Panc1 (cell line): ENCODE results near the gene MYO16. TPM values are rescaled to one million over a fixed set of nuclear protein-coding genes. Genes with fewer than 3 reads are reported as not detected.
A peak's percentile ranks its signal among the peaks of the same experiment; 100 is the strongest.

Experiments used
- ATAC-seq: fragments of 200-7000 bp; cut with Tn5 transposase; 2 replicates; pipeline ENCODE4 v1.9.1; 2020; ENCODE audit warnings: mild to moderate bottlenecking, moderate library complexity
- BruUV-seq: library from RNA; stranded (reverse); fragments of 400-500 nt; replicated peaks from 2 replicates; lab custom pipeline; 2021; lab: Mats Ljungman, UMichigan
- CTCF ChIA-PET: fragments of 300-600 bp; sonication (Branson Sonifier 250); formaldehyde crosslinking; loops from one replicate; lab custom pipeline; 2022; ENCODE audit warnings: antibody characterized with exemption; lab: Charles Lee
- POLR2A ChIA-PET: fragments of 300-600 bp; sonication (Branson Sonifier 250); formaldehyde crosslinking; loops from one replicate; lab custom pipeline; 2022; ENCODE audit warnings: antibody characterized with exemption; lab: Charles Lee
- DNase-seq: peaks from one replicate; pipeline ENCODE4 v3.0.0-alpha.2; 2010; ENCODE audit warnings: low read depth, low spot score
- H3K27ac ChIP-seq: 2 replicates; pipeline ENCODE4 v1.5.1; 2011; ENCODE audit warnings: mild to moderate bottlenecking, low read length, inconsistent platforms
- H3K27me3 ChIP-seq: fragments of 200-500 bp; sonication (Bioruptor generic); 2 replicates; pipeline ENCODE4 v1.6.0; 2014; ENCODE audit warnings: low read length, inconsistent platforms; ENCODE audit not compliant: control insufficient read depth, insufficient read depth
- H3K36me3 ChIP-seq: fragments of 200-500 bp; sonication (Bioruptor generic); 2 replicates; pipeline ENCODE4 v1.5.1; 2014; ENCODE audit warnings: inconsistent platforms, mild to moderate bottlenecking, low read length, moderate library complexity; ENCODE audit not compliant: control insufficient read depth, insufficient read depth
- H3K4me1 ChIP-seq: 2 replicates; pipeline ENCODE4 v1.5.1; 2011; ENCODE audit warnings: inconsistent platforms, mild to moderate bottlenecking, low read length, moderate library complexity; ENCODE audit not compliant: control insufficient read depth, insufficient read depth
- H3K4me3 ChIP-seq, 2 experiments: 2 replicates each; pipeline ENCODE4 v1.5.1; 2011 to 2012; ENCODE audit warnings: low read depth in 2 of 2, low read length in 2 of 2, mild to moderate bottlenecking in 2 of 2, inconsistent platforms in 1 of 2, moderate library complexity in 1 of 2
- H3K9me3 ChIP-seq: fragments of 200-500 bp; sonication (Bioruptor generic); 2 replicates; pipeline ENCODE4 v1.5.1; 2014; ENCODE audit warnings: low read depth, mild to moderate bottlenecking, inconsistent platforms, low read length, moderate library complexity; ENCODE audit not compliant: control insufficient read depth, insufficient read depth
- CTCF ChIP-seq: fragments of 450-650 bp; IDR thresholded peaks from 2 replicates; pipeline ENCODE4 v1.5.1; 2017; ENCODE audit warnings: mild to moderate bottlenecking
- POLR2AphosphoS5 ChIP-seq: IDR thresholded peaks from 2 replicates; pipeline ENCODE4 v1.6.1; 2012; ENCODE audit warnings: mild to moderate bottlenecking, low read depth, low read length, moderate library complexity
- REST ChIP-seq, 2 experiments: IDR thresholded peaks; 2 replicates each; pipeline ENCODE4 v1.6.1; 2011 to 2012; ENCODE audit warnings: low read depth in 2 of 2, control low read depth in 1 of 2, low read length in 1 of 2, mild to moderate bottlenecking in 1 of 2, moderate library complexity in 1 of 2; ENCODE audit not compliant: insufficient read depth in 1 of 2
- SIN3A ChIP-seq: IDR thresholded peaks from 2 replicates; pipeline ENCODE4 v1.6.1; 2012; ENCODE audit warnings: low read depth, mild to moderate bottlenecking, low read length, moderate library complexity, borderline replicate concordance; ENCODE audit not compliant: insufficient read depth
- TCF7L2 ChIP-seq: IDR thresholded peaks from 2 replicates; pipeline ENCODE4 v1.6.1; 2011; ENCODE audit warnings: mild to moderate bottlenecking, low read depth, low read length, inconsistent platforms
- in situ Hi-C: cut with HindIII; loops from 2 replicates; pipeline ENCODE4 v1.10.0; 2016; ENCODE audit warnings: low sequenced_read_pairs, low pct_unique_long_range_greater_than_20kb
- intact Hi-C: fragments of 100-400 bp; cut with micrococcal nuclease; formaldehyde crosslinking; loops from one replicate; pipeline ENCODE4 v1.10.0; 2022; ENCODE audit not compliant: unreplicated experiment
- total RNA-seq: library from RNA; stranded (reverse); gene quantifications from one replicate; pipeline ENCODE4 v1.2.1, GENCODE V29; 2021; ENCODE audit not compliant: unreplicated experiment

The MYO16 gene
- total RNA-seq, 1 experiment from 2014 or later, result 0.08 TPM

- intact Hi-C loops (loop anchor here (1.0 to 5.0 kb wide), 3 partner anchors 289 to 671 kb away; no protein-coding TSS in a partner anchor), in situ Hi-C loops (no loop called here)
- Histone ChIP-seq H3K27ac (no peak overlapping the region), H3K4me1 (no peaks in the 10 kb centered on the region), H3K27me3 (no peaks in the 10 kb centered on the region), H3K4me3 (peak overlapping the region in 1 of 2 experiments; percentile 40; a peak in 2 of 4 replicates), H3K9me3 (no peaks in the 10 kb centered on the region), H3K36me3 (no peaks in the 10 kb centered on the region)
- TF ChIP-seq TCF7L2 (no peak), CTCF (no peak), POLR2AphosphoS5 (no peak), REST (IDR thresholded peaks at IDR 0.05; ENCODE audit: insufficient read depth in 1 of 2, low read depth in 2 of 2, low read length in 1 of 2) (no peak), SIN3A (no peak)
- no TSS peak for BruUV-seq
- DNase-seq, result no peak
- ATAC-seq, result peak; percentile 78
- POLR2A ChIA-PET, result no interaction called here
- CTCF ChIA-PET, result interaction anchor here (0.6 kb wide), 1 partner anchor 575 kb away, joined by 3 read pairs; no protein-coding TSS in a partner anchor
Observed at GRCh38 chr13:108897955-108898354, 268.5 kb downstream of the MYO16 start.

GRCh38 chr13:108902405-108903155, 273.2 kb downstream of the MYO16 start:
- CTCF ChIA-PET, result no interaction called here
- ATAC-seq (no peak), DNase-seq (no peak)
- H3K9me3 ChIP-seq, result no peaks in the 10 kb centered on the region
- no peak overlapping the region for H3K4me3 ChIP-seq
- no peak overlapping the region for H3K27ac ChIP-seq
- TF ChIP-seq POLR2AphosphoS5 (no peak), REST (IDR thresholded peaks at IDR 0.05; ENCODE audit: insufficient read depth in 1 of 2, low read depth in 2 of 2, low read length in 1 of 2) (no peak), SIN3A (no peak), CTCF (no peak), TCF7L2 (no peak)
- no peaks in the 10 kb centered on the region for H3K36me3 ChIP-seq
- POLR2A ChIA-PET, result no interaction called here
- H3K4me1 ChIP-seq, result no peaks in the 10 kb centered on the region
- H3K27me3 ChIP-seq, result no peaks in the 10 kb centered on the region
- in situ Hi-C loops, result no loop called here
- BruUV-seq, result no TSS peak
- intact Hi-C loops, result no loop called here
